HCT116 (cell line): Measurements from ENCODE around the gene CATSPER4. TPM values are rescaled to one million over a fixed set of nuclear protein-coding genes. Genes with fewer than 3 reads are reported as not detected.

Source experiments
- ATAC-seq: fragments of 200-7000 bp; cut with Tn5 transposase; 2 replicates; pipeline ENCODE4 v1.9.1; 2020; ENCODE audit warnings: mild to moderate bottlenecking, moderate library complexity
- BruUV-seq: library from RNA; stranded (reverse); fragments of 400-500 nt; replicated peaks from 2 replicates; lab custom pipeline; 2021; lab: Mats Ljungman, UMichigan
- CTCF ChIA-PET: fragments of 300-600 bp; sonication (Branson Sonifier 250); formaldehyde crosslinking; loops from one replicate; lab custom pipeline; 2021; ENCODE audit warnings: antibody characterized with exemption; lab: Charles Lee
- POLR2A ChIA-PET: fragments of 300-600, 350-600 bp; sonication (Branson Sonifier 250); formaldehyde crosslinking; loops from one replicate; lab custom pipeline; 2021; ENCODE audit warnings: antibody characterized with exemption; lab: Charles Lee
- RAD21 ChIA-PET, 2 experiments: fragments of 300-600 bp; sonication (Branson Sonifier 250); formaldehyde crosslinking; loops; one replicate each; lab custom pipeline; 2023; ENCODE audit warnings: low total read pairs in 2 of 2; ENCODE audit not compliant: uncharacterized antibody in 2 of 2, unreplicated experiment in 2 of 2, low non-redundant PET in 1 of 2; lab: Charles Lee
- DNase-seq: peaks from one replicate; pipeline ENCODE4 v3.0.0-alpha.2; 2010; ENCODE audit warnings: low read depth, low spot score
- H2AFZ ChIP-seq: fragments of 200-600 bp; shearing (Covaris generic), sonication (generic); 2 replicates; pipeline ENCODE4 v1.6.1; 2017; ENCODE audit warnings: low read depth, mixed run types, mixed read lengths, antibody characterized with exemption, low read length; ENCODE audit not compliant: poor library complexity, severe bottlenecking
- H3K27ac ChIP-seq: 2 replicates; pipeline ENCODE4 v1.5.1; 2012; ENCODE audit warnings: low read depth, low read length
- H3K27me3 ChIP-seq: fragments of 200-600 bp; sonication (generic); 2 replicates; pipeline ENCODE4 v1.6.1; 2016; ENCODE audit warnings: mixed run types, low read length, mixed read lengths; ENCODE audit not compliant: insufficient read depth
- H3K36me3 ChIP-seq, 2 experiments: fragments of 200-500 bp in 1 of 2; fragments of 200-600 bp in 1 of 2; sonication (Bioruptor generic) in 1 of 2; sonication (generic) in 1 of 2; 2 replicates each; pipeline versions ENCODE4 v1.5.1 to v1.6.1; 2014 to 2016; ENCODE audit warnings: low read length in 2 of 2, inconsistent platforms in 1 of 2, mixed read lengths in 1 of 2, mixed run types in 1 of 2; ENCODE audit not compliant: insufficient read depth in 2 of 2, control insufficient read depth in 1 of 2
- H3K4me1 ChIP-seq, 2 experiments: fragments of 200-600 bp in 1 of 2; sonication (generic) in 1 of 2; 2 replicates each; pipeline versions ENCODE4 v1.5.1 to v1.6.1; 2012 to 2017; ENCODE audit warnings: low read length in 2 of 2, inconsistent platforms in 1 of 2, mild to moderate bottlenecking in 1 of 2, mixed read lengths in 1 of 2, mixed run types in 1 of 2, moderate library complexity in 1 of 2; ENCODE audit not compliant: insufficient read depth in 2 of 2, control insufficient read depth in 1 of 2
- H3K4me2 ChIP-seq: fragments of 200-600 bp; sonication (generic); 2 replicates; pipeline ENCODE4 v1.6.1; 2017; ENCODE audit warnings: mixed run types, low read length, mixed read lengths
- H3K4me3 ChIP-seq, 2 experiments: fragments of 200-600 bp in 1 of 2; sonication (generic) in 1 of 2; replicated peaks in 1 of 2; 2 replicates each; pipeline ENCODE4 v1.5.1; 2011 to 2016; ENCODE audit warnings: low read length in 2 of 2, control low read depth in 1 of 2, low read depth in 1 of 2, mild to moderate bottlenecking in 1 of 2, mixed read lengths in 1 of 2, mixed run types in 1 of 2
- H3K79me2 ChIP-seq: fragments of 200-600 bp; sonication (generic); 2 replicates; pipeline ENCODE4 v1.6.1; 2017; ENCODE audit warnings: mild to moderate bottlenecking, mixed run types, low read length, moderate library complexity, mixed read lengths; ENCODE audit not compliant: insufficient read depth
- H3K9ac ChIP-seq: fragments of 200-600 bp; sonication (generic); 2 replicates; pipeline ENCODE4 v1.6.1; 2016; ENCODE audit warnings: low read length, mixed read lengths
- H3K9me2 ChIP-seq: fragments of 200-600 bp; sonication (generic), shearing (Covaris generic); 2 replicates; pipeline ENCODE4 v1.6.1; 2017; ENCODE audit warnings: mixed run types, mild to moderate bottlenecking, moderate library complexity; ENCODE audit not compliant: insufficient read depth
- H3K9me3 ChIP-seq, 2 experiments: fragments of 200-500 bp in 1 of 2; fragments of 200-600 bp in 1 of 2; sonication (Bioruptor generic) in 1 of 2; sonication (generic) in 1 of 2; 2 replicates each; pipeline ENCODE4 v1.6.1; 2014 to 2017; ENCODE audit warnings: low read length in 2 of 2, mixed read lengths in 2 of 2, inconsistent platforms in 1 of 2, low read depth in 1 of 2, mild to moderate bottlenecking in 1 of 2, mixed run types in 1 of 2, moderate library complexity in 1 of 2; ENCODE audit not compliant: control insufficient read depth in 1 of 2, insufficient read depth in 1 of 2
- H4K20me1 ChIP-seq: fragments of 200-600 bp; sonication (generic), shearing (Covaris generic); 2 replicates; pipeline ENCODE4 v1.6.1; 2017; ENCODE audit warnings: mixed run types, mild to moderate bottlenecking, moderate library complexity; ENCODE audit not compliant: insufficient read depth
- CEBPB ChIP-seq: IDR thresholded peaks from 2 replicates; pipeline ENCODE4 v1.6.1; 2012; ENCODE audit warnings: low read depth
- CTCF ChIP-seq, 3 experiments: fragments of 200-600 bp in 1 of 3; sonication (generic) in 1 of 3; IDR thresholded peaks in 2 of 3; conservative IDR thresholded peaks in 1 of 3; 2 replicates each; pipeline ENCODE4 v1.5.1; 2012 to 2017; ENCODE audit warnings: low read depth in 2 of 3, low read length in 2 of 3, antibody characterized with exemption in 1 of 3, borderline replicate concordance in 1 of 3, control low read depth in 1 of 3, mild to moderate bottlenecking in 1 of 3, mixed read lengths in 1 of 3, mixed run types in 1 of 3, moderate library complexity in 1 of 3; ENCODE audit not compliant: insufficient read depth in 1 of 3
- EGR1 ChIP-seq: IDR thresholded peaks from 2 replicates; pipeline ENCODE4 v1.6.1; 2012; ENCODE audit warnings: low read depth
- ELF1 ChIP-seq: IDR thresholded peaks from 2 replicates; pipeline ENCODE4 v1.6.1; 2012; ENCODE audit warnings: low read depth, borderline replicate concordance
- EZH2phosphoT487 ChIP-seq: fragments of 200-600 bp; IDR thresholded peaks from 2 replicates; pipeline ENCODE4 v1.6.1; 2018; ENCODE audit warnings: antibody characterized with exemption, borderline replicate concordance
- RAD21 ChIP-seq: IDR thresholded peaks from 2 replicates; pipeline ENCODE4 v1.6.1; 2012; ENCODE audit warnings: low read depth, mild to moderate bottlenecking
- SIN3A ChIP-seq: IDR thresholded peaks from 2 replicates; pipeline ENCODE4 v1.6.1; 2012; ENCODE audit warnings: low read depth
- SP1 ChIP-seq: IDR thresholded peaks from 2 replicates; pipeline ENCODE4 v1.6.1; 2012; ENCODE audit warnings: low read depth
- TCF7L2 ChIP-seq: IDR thresholded peaks from 2 replicates; pipeline ENCODE4 v1.7.0; 2011; ENCODE audit warnings: borderline replicate concordance, inconsistent platforms; ENCODE audit not compliant: insufficient read depth, insufficient read length; ENCODE audit errors: extremely low read depth
- ZNF274 ChIP-seq: fragments of 200-500 bp; sonication (Bioruptor generic); IDR thresholded peaks from 2 replicates; pipeline ENCODE4 v1.6.1; 2014; ENCODE audit warnings: mild to moderate bottlenecking, low read depth, low read length, inconsistent platforms
- intact Hi-C: fragments of 100-400 bp; cut with micrococcal nuclease; formaldehyde crosslinking; loops from 2 replicates; pipeline ENCODE4 v1.10.0; 2022
- total RNA-seq: library from RNA; stranded (reverse); gene quantifications from one replicate; pipeline ENCODE4 v1.2.1, GENCODE V29; 2021; ENCODE audit not compliant: unreplicated experiment
- TF ChIP-seq, protein P1 (sequence below): IDR thresholded peaks from 2 replicates; pipeline ENCODE4 v1.6.1; 2012

The CATSPER4 gene
- total RNA-seq, 1 experiment from 2014 or later: not detected

- CTCF ChIA-PET: no interaction called here
Observed at GRCh38 chr1:26197301-26197700, 6.9 kb downstream of the CATSPER4 start.

DNA sequence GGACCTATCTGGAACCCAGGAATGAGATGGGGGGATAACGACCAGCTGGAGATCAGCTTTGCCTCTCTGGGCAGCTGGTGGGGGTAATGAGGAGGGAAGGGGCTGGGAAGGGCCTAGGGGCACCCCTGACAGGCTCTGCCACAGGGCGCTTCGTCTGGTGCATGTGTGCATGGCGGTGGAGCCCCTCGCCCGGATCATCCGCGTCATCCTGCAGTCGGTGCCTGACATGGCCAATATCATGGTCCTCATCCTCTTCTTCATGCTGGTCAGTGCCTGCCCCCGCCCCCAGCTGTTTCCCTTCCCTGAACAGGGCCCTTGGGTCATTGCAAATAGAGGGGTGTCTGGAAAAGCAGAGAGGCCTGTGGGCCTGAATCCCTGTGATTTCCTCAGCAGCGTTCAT is 7.4 kb downstream of the CATSPER4 start:
- TF ChIP-seq, protein P1, sequence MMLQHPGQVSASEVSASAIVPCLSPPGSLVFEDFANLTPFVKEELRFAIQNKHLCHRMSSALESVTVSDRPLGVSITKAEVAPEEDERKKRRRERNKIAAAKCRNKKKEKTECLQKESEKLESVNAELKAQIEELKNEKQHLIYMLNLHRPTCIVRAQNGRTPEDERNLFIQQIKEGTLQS: no peak
- TF ChIP-seq SP1: no peak
- no peak for TF ChIP-seq CTCF (IDR thresholded peaks at IDR 0.05 in 2 of 3, conservative IDR thresholded peaks at IDR 0.05 in 1 of 3; ENCODE audit: borderline replicate concordance in 1 of 3, insufficient read depth in 1 of 3, low read depth in 2 of 3, low read length in 2 of 3)
- no peak for TF ChIP-seq CEBPB
- no peak for TF ChIP-seq EGR1
- no peak for TF ChIP-seq ZNF274
- TF ChIP-seq EZH2phosphoT487: no peak
- TF ChIP-seq SIN3A: no peak
- TF ChIP-seq ELF1: no peak
- TF ChIP-seq RAD21: no peak
- H3K79me2 ChIP-seq: no peaks in the 10 kb centered on the region
- CTCF ChIA-PET: no interaction called here
- no peak for DNase-seq
- no peak overlapping the region for H3K4me2 ChIP-seq
- ATAC-seq: no peak
- no peak overlapping the region for H3K4me3 ChIP-seq
- H3K4me1 ChIP-seq: peaks cover 2 to 4% of the 10 kb centered on the region in 2 experiments; a peak in 1 of 4 replicates
- no peaks in the 10 kb centered on the region for H3K27me3 ChIP-seq
- no TSS peak for BruUV-seq
- H3K27ac ChIP-seq: no peak overlapping the region
- intact Hi-C loops: no loop called here
- no peak overlapping the region for H3K9ac ChIP-seq
- H3K9me3 ChIP-seq: no peaks in the 10 kb centered on the region
- POLR2A ChIA-PET: no interaction called here
- RAD21 ChIA-PET: no interaction called here
- H4K20me1 ChIP-seq: no peaks in the 10 kb centered on the region
- no peaks in the 10 kb centered on the region for H3K9me2 ChIP-seq
- H2AFZ ChIP-seq: no peak overlapping the region
- H3K36me3 ChIP-seq: no peaks in the 10 kb centered on the region

More at GRCh38 chr1:26197301-26197700, 6.9 kb downstream of the CATSPER4 start:
- POLR2A ChIA-PET: no interaction called here
- H2AFZ ChIP-seq: no peak overlapping the region
- no peaks in the 10 kb centered on the region for H3K27me3 ChIP-seq
- H3K9me2 ChIP-seq: no peaks in the 10 kb centered on the region
- no peak overlapping the region for H3K4me3 ChIP-seq
- H3K36me3 ChIP-seq: no peaks in the 10 kb centered on the region
- RAD21 ChIA-PET: no interaction called here
- H3K9ac ChIP-seq: no peak overlapping the region
- no TSS peak for BruUV-seq
- no peaks in the 10 kb centered on the region for H4K20me1 ChIP-seq
- no peaks in the 10 kb centered on the region for H3K79me2 ChIP-seq
- H3K27ac ChIP-seq: no peak overlapping the region
- DNase-seq: no peak
- H3K4me2 ChIP-seq: no peak overlapping the region
- H3K9me3 ChIP-seq: no peaks in the 10 kb centered on the region
- H3K4me1 ChIP-seq: peaks cover 2 to 4% of the 10 kb centered on the region in 2 experiments; a peak in 1 of 4 replicates
- ATAC-seq: no peak
- intact Hi-C loops: no loop called here
- TF ChIP-seq ELF1 (no peak), TCF7L2 (no peak), CTCF (IDR thresholded peaks at IDR 0.05 in 2 of 3, conservative IDR thresholded peaks at IDR 0.05 in 1 of 3; ENCODE audit: borderline replicate concordance in 1 of 3, insufficient read depth in 1 of 3, low read depth in 2 of 3, low read length in 2 of 3) (no peak)
